GM20431 (cell line): ENCODE measurements around the gene AKAP8.

Experiments
- in situ Hi-C: fragments of 300-500 bp; cut with MseI, MboI; formaldehyde crosslinking; loops from one replicate; pipeline ENCODE4 v1.15.0; 2020; ENCODE audit warnings: low sequenced_read_pairs; ENCODE audit not compliant: unreplicated experiment

AKAP8 gene

GRCh38 chr19:15379083-15379998 lies at the start of gene AKAP8:
Gene AKAP8, minus strand, starts transcription at chr19:15379787. Its CDS starts 56 bp downstream, at chr19:15379731.
- in situ Hi-C loops = no loop called here

GRCh38 chr19:15427991-15428471 lies 48.4 kb upstream of the AKAP8 start:
- in situ Hi-C loops = no loop called here

- in situ Hi-C loops = no loop called here
Measured at GRCh38 chr19:15427350-15427700, 47.7 kb upstream of the AKAP8 start.

- in situ Hi-C loops = no loop called here
Measured at GRCh38 chr19:15426485-15427349, 47.1 kb upstream of the AKAP8 start.

GRCh38 chr19:15425321-15425950 lies 45.8 kb upstream of the AKAP8 start:
- in situ Hi-C loops = no loop called here

GRCh38 chr19:15424692-15425272 lies 45.2 kb upstream of the AKAP8 start:
- in situ Hi-C loops = no loop called here

- in situ Hi-C loops = no loop called here
Measured at GRCh38 chr19:15424121-15424520, 44.5 kb upstream of the AKAP8 start.

- in situ Hi-C loops = no loop called here
Measured at GRCh38 chr19:15423130-15423529, 43.5 kb upstream of the AKAP8 start.

- in situ Hi-C loops = no loop called here
Measured at GRCh38 chr19:15422296-15423075, 42.9 kb upstream of the AKAP8 start.

- in situ Hi-C loops = no loop called here
Measured at GRCh38 chr19:15421721-15422260, 42.2 kb upstream of the AKAP8 start.

- in situ Hi-C loops = no loop called here
Measured at GRCh38 chr19:15421136-15421695, 41.6 kb upstream of the AKAP8 start.

GRCh38 chr19:15419413-15420025 lies 39.9 kb upstream of the AKAP8 start:
- in situ Hi-C loops = loop anchor here (10.0 kb wide), 1 partner anchor 135 kb away; no protein-coding TSS in a partner anchor

GRCh38 chr19:15418579-15419412 lies 39.2 kb upstream of the AKAP8 start, which contains the start of gene AKAP8L:
Gene AKAP8L, minus strand, starts transcription at chr19:15418988. Its CDS starts 65 bp downstream, at chr19:15418923.
- in situ Hi-C loops = loop anchor here (10.0 kb wide), 1 partner anchor 136 kb away; no protein-coding TSS in a partner anchor

GRCh38 chr19:15418231-15418578 lies 38.6 kb upstream of the AKAP8 start:
- in situ Hi-C loops = loop anchor here (10.0 kb wide), 1 partner anchor 137 kb away; no protein-coding TSS in a partner anchor

- in situ Hi-C loops = loop anchor here (10.0 kb wide), 1 partner anchor 137 kb away; no protein-coding TSS in a partner anchor
Measured at GRCh38 chr19:15417699-15418098, 38.1 kb upstream of the AKAP8 start.

GRCh38 chr19:15412832-15413231 lies 33.2 kb upstream of the AKAP8 start:
- in situ Hi-C loops = loop anchor here (10.0 kb wide), 1 partner anchor 142 kb away; no protein-coding TSS in a partner anchor

GRCh38 chr19:15411351-15411750 lies 31.8 kb upstream of the AKAP8 start:
- in situ Hi-C loops = loop anchor here (10.0 kb wide), 1 partner anchor 143 kb away; no protein-coding TSS in a partner anchor
